ENCODE results near the gene SRRM2. TPM values are rescaled to one million over a fixed set of nuclear protein-coding genes. Genes with fewer than 3 reads are reported as not detected.

SRRM2 gene
- total RNA-seq, 2 donors from 2014 or later, result 118 to 174 TPM

DNA sequence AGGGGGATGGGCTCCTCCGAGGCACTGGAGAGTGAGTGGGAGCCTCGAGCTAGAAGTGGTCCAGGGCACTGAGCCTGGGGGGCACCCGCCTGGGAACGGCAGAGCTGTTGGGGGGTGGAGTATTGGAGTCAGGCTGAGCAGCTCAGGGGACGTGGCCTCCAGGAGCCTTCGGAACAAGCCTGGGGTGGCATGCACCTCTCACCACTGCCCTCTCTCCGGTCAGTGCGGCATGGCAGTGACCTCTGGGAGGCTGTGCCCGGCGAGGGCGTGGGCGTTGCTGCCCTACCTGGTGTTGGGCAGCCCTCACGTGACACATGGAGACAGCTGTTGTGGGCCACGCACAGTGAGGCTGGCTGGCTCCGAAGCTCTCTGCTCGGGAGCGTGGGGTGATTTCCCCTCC is 46.4 kb upstream of the SRRM2 start:
- TF ChIP-seq, protein P1, sequence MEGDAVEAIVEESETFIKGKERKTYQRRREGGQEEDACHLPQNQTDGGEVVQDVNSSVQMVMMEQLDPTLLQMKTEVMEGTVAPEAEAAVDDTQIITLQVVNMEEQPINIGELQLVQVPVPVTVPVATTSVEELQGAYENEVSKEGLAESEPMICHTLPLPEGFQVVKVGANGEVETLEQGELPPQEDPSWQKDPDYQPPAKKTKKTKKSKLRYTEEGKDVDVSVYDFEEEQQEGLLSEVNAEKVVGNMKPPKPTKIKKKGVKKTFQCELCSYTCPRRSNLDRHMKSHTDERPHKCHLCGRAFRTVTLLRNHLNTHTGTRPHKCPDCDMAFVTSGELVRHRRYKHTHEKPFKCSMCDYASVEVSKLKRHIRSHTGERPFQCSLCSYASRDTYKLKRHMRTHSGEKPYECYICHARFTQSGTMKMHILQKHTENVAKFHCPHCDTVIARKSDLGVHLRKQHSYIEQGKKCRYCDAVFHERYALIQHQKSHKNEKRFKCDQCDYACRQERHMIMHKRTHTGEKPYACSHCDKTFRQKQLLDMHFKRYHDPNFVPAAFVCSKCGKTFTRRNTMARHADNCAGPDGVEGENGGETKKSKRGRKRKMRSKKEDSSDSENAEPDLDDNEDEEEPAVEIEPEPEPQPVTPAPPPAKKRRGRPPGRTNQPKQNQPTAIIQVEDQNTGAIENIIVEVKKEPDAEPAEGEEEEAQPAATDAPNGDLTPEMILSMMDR (IDR thresholded peaks at IDR 0.05), result no peak
- DNase-seq (ENCODE audit: low spot score), result no peak
- H3K9me3 ChIP-seq, result no peaks in the 10 kb centered on the region
- H3K27me3 ChIP-seq, result no peaks in the 10 kb centered on the region
- peaks cover 0 to 14% of the 10 kb centered on the region in 2 donors for H3K4me1 ChIP-seq
- no peak overlapping the region for H3K27ac ChIP-seq
- H3K4me3 ChIP-seq, result no peak overlapping the region
- H3K36me3 ChIP-seq, result peaks cover 57% of the 10 kb centered on the region

DNA sequence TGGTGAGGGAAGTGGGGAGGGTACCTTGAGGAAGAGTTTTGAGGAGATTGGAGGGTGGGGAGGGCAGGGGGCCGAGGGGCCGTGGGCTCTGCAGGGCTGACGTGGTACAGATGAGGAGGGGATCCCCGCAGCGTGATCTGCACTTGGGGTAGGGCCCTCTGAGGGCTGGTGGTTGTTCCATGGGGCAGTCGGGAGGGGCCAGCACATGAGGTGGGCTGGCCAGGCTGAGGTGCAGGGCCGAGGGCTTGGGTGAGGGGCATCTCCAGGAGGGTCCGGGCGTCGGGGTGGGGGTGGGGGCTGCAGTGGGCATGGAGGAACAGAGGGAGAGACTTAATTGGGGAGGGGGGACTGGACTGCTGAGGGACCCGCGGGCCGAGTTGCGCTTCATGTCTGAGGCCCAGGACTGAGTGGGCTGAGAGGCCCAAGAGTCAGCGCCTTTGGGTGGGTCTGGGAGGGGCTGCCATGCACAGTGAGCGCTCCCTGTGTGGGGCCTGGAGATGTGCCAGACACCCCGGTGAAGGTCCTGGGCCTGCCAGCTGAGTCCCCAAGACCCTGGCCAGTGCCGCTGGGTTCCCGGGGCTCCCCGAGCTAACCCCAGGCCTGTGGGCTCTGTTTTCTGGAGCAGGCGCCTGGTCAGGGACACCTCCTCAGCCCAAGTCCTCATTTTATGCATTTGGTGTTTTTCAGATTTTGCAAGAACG is 45.7 kb upstream of the SRRM2 start:
- H3K27me3 ChIP-seq, result no peaks in the 10 kb centered on the region
- TF ChIP-seq, protein P1 (IDR thresholded peaks at IDR 0.05), result no peak
- H3K36me3 ChIP-seq, result peaks cover 50% of the 10 kb centered on the region
- H3K4me1 ChIP-seq, result peaks cover 0 to 14% of the 10 kb centered on the region in 2 donors
- H3K4me3 ChIP-seq, result no peak overlapping the region
- no peak overlapping the region for H3K27ac ChIP-seq
- no peaks in the 10 kb centered on the region for H3K9me3 ChIP-seq
- DNase-seq (ENCODE audit: low spot score), result no peak

GRCh38 chr16:2707368-2708289 is 44.8 kb upstream of the SRRM2 start:
- DNase-seq (ENCODE audit: low spot score), result no peak
- TF ChIP-seq, protein P1 (IDR thresholded peaks at IDR 0.05), result no peak
- H3K36me3 ChIP-seq, result peaks cover 42% of the 10 kb centered on the region
- H3K4me1 ChIP-seq, result peaks cover 0 to 14% of the 10 kb centered on the region in 2 donors
- H3K27ac ChIP-seq, result no peak overlapping the region
- no peak overlapping the region for H3K4me3 ChIP-seq
- H3K9me3 ChIP-seq, result no peaks in the 10 kb centered on the region
- H3K27me3 ChIP-seq, result no peaks in the 10 kb centered on the region

DNA sequence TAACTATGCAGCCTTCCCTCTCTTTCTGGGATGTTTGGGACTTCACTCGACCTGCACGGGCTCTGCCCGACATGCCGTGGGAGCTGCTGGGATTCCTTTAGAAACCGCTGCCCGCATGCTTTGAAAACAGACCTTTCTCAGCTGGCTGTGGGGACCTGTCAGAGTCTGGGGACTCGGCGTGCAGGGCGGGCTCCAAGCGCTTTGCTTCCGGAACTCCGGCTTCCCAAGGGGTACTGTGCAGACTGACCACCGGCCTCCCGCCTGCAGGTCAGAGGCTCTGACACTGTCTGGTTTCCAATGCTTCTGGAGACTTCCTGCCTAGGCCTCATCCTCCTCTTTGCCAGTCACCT is 44.2 kb upstream of the SRRM2 start:
- peaks cover 0 to 11% of the 10 kb centered on the region in 2 donors for H3K4me1 ChIP-seq
- no peak overlapping the region for H3K4me3 ChIP-seq
- DNase-seq (ENCODE audit: low spot score), result no peak
- TF ChIP-seq, protein P1 (IDR thresholded peaks at IDR 0.05), result no peak
- H3K27me3 ChIP-seq, result no peaks in the 10 kb centered on the region
- H3K27ac ChIP-seq, result no peak overlapping the region
- no peaks in the 10 kb centered on the region for H3K9me3 ChIP-seq
- peaks cover 36% of the 10 kb centered on the region for H3K36me3 ChIP-seq

GRCh38 chr16:2708955-2709587 is 43.4 kb upstream of the SRRM2 start:
- Histone ChIP-seq H3K4me3 (no peak overlapping the region), H3K27me3 (no peaks in the 10 kb centered on the region), H3K9me3 (no peaks in the 10 kb centered on the region), H3K4me1 (peaks cover 0 to 5% of the 10 kb centered on the region in 2 donors), H3K36me3 (peaks cover 36% of the 10 kb centered on the region), H3K27ac (no peak overlapping the region)
- TF ChIP-seq, protein P1 (IDR thresholded peaks at IDR 0.05), result no peak
- no peak for DNase-seq (ENCODE audit: low spot score)

All from right atrium auricular region (tissue), 2 donors.